BJ (cell line): ENCODE data around the gene LHPP. TPM values are rescaled to one million over a fixed set of nuclear protein-coding genes. Genes with fewer than 3 reads are reported as not detected.

Experiments used
- CTCF ChIA-PET: fragments of 350-600 bp; formaldehyde crosslinking; extraction: SDS; loops from one replicate; lab custom pipeline; 2021; ENCODE audit warnings: antibody characterized with exemption, inconsistent platforms; lab: Yijun Ruan, JAX
- POLR2A ChIA-PET: fragments of 300-600 bp; sonication (Branson Sonifier 250); formaldehyde crosslinking; extraction: SDS; loops from one replicate; lab custom pipeline; 2021; ENCODE audit warnings: antibody characterized with exemption; lab: Charles Lee
- DNase-seq: peaks from one replicate; pipeline ENCODE4 v3.0.0-alpha.2; 2011; ENCODE audit warnings: low read depth
- H3K27me3 ChIP-seq: 2 replicates; pipeline ENCODE4 v1.6.0; 2011; ENCODE audit warnings: low read length; ENCODE audit not compliant: control insufficient read depth, insufficient read depth
- H3K36me3 ChIP-seq: 2 replicates; pipeline ENCODE4 v1.5.1; 2011; ENCODE audit warnings: low read length; ENCODE audit not compliant: control insufficient read depth, insufficient read depth
- H3K4me3 ChIP-seq: 2 replicates; pipeline ENCODE4 v1.5.1; 2011; ENCODE audit warnings: low read depth, mild to moderate bottlenecking, control low read depth, low read length
- CTCF ChIP-seq: IDR thresholded peaks from 2 replicates; pipeline ENCODE4 v1.5.1; 2011; ENCODE audit warnings: low read depth, mild to moderate bottlenecking, control low read depth, inconsistent platforms, low read length, moderate library complexity; ENCODE audit not compliant: insufficient read depth
- polyA plus RNA-seq: library from polyadenylated mRNA; depleted of rRNA; stranded (reverse); fragments of >200 nt; gene quantifications from 2 replicates; pipeline ENCODE4 v1.2.3, GENCODE V29; 2011

LHPP gene
- polyA plus RNA-seq, 1 experiment, result 23.8 TPM

GRCh38 chr10:124535731-124536495, 74.3 kb downstream of the LHPP start:
- ChIA-PET POLR2A (interaction anchor here (0.6 kb wide), 1 partner anchor 206 kb away, joined by 4 read pairs; no protein-coding TSS in a partner anchor), CTCF (interaction anchor here (1.0 to 7.7 kb wide), 3 partner anchors 14 to 211 kb away, joined by 4 to 55 read pairs (median 53); partner anchors contain the start of gene FAM53B)
- no peaks in the 10 kb centered on the region for H3K36me3 ChIP-seq
- no peaks in the 10 kb centered on the region for H3K27me3 ChIP-seq
- DNase-seq, result no peak
- H3K4me3 ChIP-seq, result no peak overlapping the region
- TF ChIP-seq CTCF, result no peak

GRCh38 chr10:124536496-124537050, 75.0 kb downstream of the LHPP start:
- ChIA-PET POLR2A (no interaction called here), CTCF (interaction anchor here (1.0 to 7.7 kb wide), 3 partner anchors 15 to 211 kb away, joined by 4 to 55 read pairs (median 53); partner anchors contain the start of gene FAM53B)
- Histone ChIP-seq H3K4me3 (no peak overlapping the region), H3K36me3 (no peaks in the 10 kb centered on the region), H3K27me3 (no peaks in the 10 kb centered on the region)
- DNase-seq, result no peak
- TF ChIP-seq CTCF, result no peak

- DNase-seq, result no peak
- Histone ChIP-seq H3K4me3 (no peak overlapping the region), H3K36me3 (no peaks in the 10 kb centered on the region), H3K27me3 (no peaks in the 10 kb centered on the region)
- CTCF ChIA-PET, result interaction anchor here (1.0 to 7.7 kb wide), 3 partner anchors 16 to 210 kb away, joined by 4 to 55 read pairs (median 53); partner anchors contain the start of gene FAM53B
- no peak for TF ChIP-seq CTCF
- POLR2A ChIA-PET, result no interaction called here
Measured at GRCh38 chr10:124537166-124537725, 75.6 kb downstream of the LHPP start.

- CTCF ChIA-PET, result interaction anchor here (1.5 to 7.7 kb wide), 5 partner anchors 7 to 209 kb away, joined by 4 to 55 read pairs (median 25); partner anchors contain the start of gene FAM53B
- DNase-seq, result no peak
- TF ChIP-seq CTCF, result no peak
- Histone ChIP-seq H3K4me3 (no peak overlapping the region), H3K36me3 (no peaks in the 10 kb centered on the region), H3K27me3 (no peaks in the 10 kb centered on the region)
- POLR2A ChIA-PET, result no interaction called here
Measured at GRCh38 chr10:124537891-124538290, 76.3 kb downstream of the LHPP start.

- no peaks in the 10 kb centered on the region for H3K36me3 ChIP-seq
- TF ChIP-seq CTCF, result no peak
- no peak for DNase-seq
- ChIA-PET CTCF (interaction anchor here (1.0 to 7.7 kb wide), 10 partner anchors 8 to 372 kb away, joined by 3 to 55 read pairs (median 4); partner anchors contain the start of gene FAM53B), POLR2A (no interaction called here)
- H3K4me3 ChIP-seq, result no peak overlapping the region
- H3K27me3 ChIP-seq, result no peaks in the 10 kb centered on the region
Measured at GRCh38 chr10:124538706-124539105, 77.1 kb downstream of the LHPP start.
